ENCODE measurements around the gene ALDH1A1.

DNA sequence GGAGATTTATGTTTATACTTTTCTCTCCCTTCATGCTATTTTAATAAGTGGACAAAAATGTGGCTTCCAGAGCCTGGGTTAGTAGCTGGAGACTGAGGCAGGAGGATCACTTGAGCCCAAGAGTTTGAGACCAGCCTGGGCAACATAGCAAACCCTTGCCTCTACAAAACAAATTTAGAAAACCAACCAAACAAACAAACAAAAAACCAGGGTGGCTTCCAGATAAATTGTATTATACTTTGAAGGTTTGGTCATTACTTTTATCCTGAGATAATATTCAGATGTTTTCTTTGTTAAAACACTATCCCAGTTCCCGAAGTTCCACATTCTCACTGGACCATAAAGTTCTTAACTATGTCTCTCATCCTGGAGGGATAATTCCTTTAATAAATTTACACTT is 46.0 kb downstream of the ALDH1A1 start:
- TF ChIP-seq POLR2A (IDR thresholded peaks at IDR 0.05; ENCODE audit: control extremely low read depth in 1 of 2, low read depth in 2 of 2, low read length in 2 of 2) (no peak), POLR2AphosphoS5 (IDR thresholded peaks at IDR 0.05; ENCODE audit: low read depth, low read length) (no peak), RAD21 (IDR thresholded peaks at IDR 0.05 in 1 of 2, conservative IDR thresholded peaks at IDR 0.05 in 1 of 2; ENCODE audit: low read depth in 2 of 2, low read length in 2 of 2) (no peak), HDAC6 (IDR thresholded peaks at IDR 0.05; ENCODE audit: low read depth, low read length) (no peak), RFX5 (IDR thresholded peaks at IDR 0.05; ENCODE audit: borderline replicate concordance, low read depth, low read length) (no peak)
- TF ChIP-seq, protein P1, sequence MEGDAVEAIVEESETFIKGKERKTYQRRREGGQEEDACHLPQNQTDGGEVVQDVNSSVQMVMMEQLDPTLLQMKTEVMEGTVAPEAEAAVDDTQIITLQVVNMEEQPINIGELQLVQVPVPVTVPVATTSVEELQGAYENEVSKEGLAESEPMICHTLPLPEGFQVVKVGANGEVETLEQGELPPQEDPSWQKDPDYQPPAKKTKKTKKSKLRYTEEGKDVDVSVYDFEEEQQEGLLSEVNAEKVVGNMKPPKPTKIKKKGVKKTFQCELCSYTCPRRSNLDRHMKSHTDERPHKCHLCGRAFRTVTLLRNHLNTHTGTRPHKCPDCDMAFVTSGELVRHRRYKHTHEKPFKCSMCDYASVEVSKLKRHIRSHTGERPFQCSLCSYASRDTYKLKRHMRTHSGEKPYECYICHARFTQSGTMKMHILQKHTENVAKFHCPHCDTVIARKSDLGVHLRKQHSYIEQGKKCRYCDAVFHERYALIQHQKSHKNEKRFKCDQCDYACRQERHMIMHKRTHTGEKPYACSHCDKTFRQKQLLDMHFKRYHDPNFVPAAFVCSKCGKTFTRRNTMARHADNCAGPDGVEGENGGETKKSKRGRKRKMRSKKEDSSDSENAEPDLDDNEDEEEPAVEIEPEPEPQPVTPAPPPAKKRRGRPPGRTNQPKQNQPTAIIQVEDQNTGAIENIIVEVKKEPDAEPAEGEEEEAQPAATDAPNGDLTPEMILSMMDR (IDR thresholded peaks at IDR 0.05; ENCODE audit: control extremely low read depth in 1 of 3, insufficient read depth in 1 of 3, low read depth in 1 of 3, low read length in 3 of 3): no peak

All from H1 (cell line).